BJ (cell line): ENCODE data around the gene BOD1L1. TPM values are rescaled to one million over a fixed set of nuclear protein-coding genes. Genes with fewer than 3 reads are reported as not detected.
"Not testable (repeated sequence)": the region's sequence is repeated elsewhere in the genome, so short reads cannot be mapped to it uniquely, and the experiment has no call there.

Experiments used
- CTCF ChIA-PET: fragments of 350-600 bp; formaldehyde crosslinking; extraction: SDS; loops from one replicate; lab custom pipeline; 2021; ENCODE audit warnings: antibody characterized with exemption, inconsistent platforms; lab: Yijun Ruan, JAX
- POLR2A ChIA-PET: fragments of 300-600 bp; sonication (Branson Sonifier 250); formaldehyde crosslinking; extraction: SDS; loops from one replicate; lab custom pipeline; 2021; ENCODE audit warnings: antibody characterized with exemption; lab: Charles Lee
- DNase-seq: peaks from one replicate; pipeline ENCODE4 v3.0.0-alpha.2; 2011; ENCODE audit warnings: low read depth
- H3K27me3 ChIP-seq: 2 replicates; pipeline ENCODE4 v1.6.0; 2011; ENCODE audit warnings: low read length; ENCODE audit not compliant: control insufficient read depth, insufficient read depth
- H3K36me3 ChIP-seq: 2 replicates; pipeline ENCODE4 v1.5.1; 2011; ENCODE audit warnings: low read length; ENCODE audit not compliant: control insufficient read depth, insufficient read depth
- H3K4me3 ChIP-seq: 2 replicates; pipeline ENCODE4 v1.5.1; 2011; ENCODE audit warnings: low read depth, mild to moderate bottlenecking, control low read depth, low read length
- CTCF ChIP-seq: IDR thresholded peaks from 2 replicates; pipeline ENCODE4 v1.5.1; 2011; ENCODE audit warnings: low read depth, mild to moderate bottlenecking, control low read depth, inconsistent platforms, low read length, moderate library complexity; ENCODE audit not compliant: insufficient read depth
- polyA plus RNA-seq: library from polyadenylated mRNA; depleted of rRNA; stranded (reverse); fragments of >200 nt; gene quantifications from 2 replicates; pipeline ENCODE4 v1.2.3, GENCODE V29; 2011

Gene BOD1L1
- polyA plus RNA-seq, 1 experiment = 8.9 TPM

- no peak for DNase-seq
- Histone ChIP-seq H3K36me3 (no peaks in the 10 kb centered on the region), H3K27me3 (no peaks in the 10 kb centered on the region), H3K4me3 (no peak overlapping the region)
- no peak for TF ChIP-seq CTCF
- POLR2A ChIA-PET = no interaction called here
- CTCF ChIA-PET = no interaction called here
Observed at GRCh38 chr4:13562876-13563275, 64.6 kb downstream of the BOD1L1 start.

- Histone ChIP-seq H3K4me3 (no peak overlapping the region), H3K27me3 (no peaks in the 10 kb centered on the region), H3K36me3 (no peaks in the 10 kb centered on the region)
- ChIA-PET CTCF (interaction anchor here (1.6 to 1.7 kb wide), 2 partner anchors 10 to 709 kb away, joined by 5 read pairs; no protein-coding TSS in a partner anchor), POLR2A (no interaction called here)
- no peak for TF ChIP-seq CTCF
- no peak for DNase-seq
Observed at GRCh38 chr4:13561673-13562072, 65.9 kb downstream of the BOD1L1 start.

- CTCF ChIA-PET, H3K27me3 ChIP-seq, H3K4me3 ChIP-seq, H3K36me3 ChIP-seq, DNase-seq, POLR2A ChIA-PET: not testable (repeated sequence)
Observed at GRCh38 chr4:13560111-13560510, 67.4 kb downstream of the BOD1L1 start.

DNA sequence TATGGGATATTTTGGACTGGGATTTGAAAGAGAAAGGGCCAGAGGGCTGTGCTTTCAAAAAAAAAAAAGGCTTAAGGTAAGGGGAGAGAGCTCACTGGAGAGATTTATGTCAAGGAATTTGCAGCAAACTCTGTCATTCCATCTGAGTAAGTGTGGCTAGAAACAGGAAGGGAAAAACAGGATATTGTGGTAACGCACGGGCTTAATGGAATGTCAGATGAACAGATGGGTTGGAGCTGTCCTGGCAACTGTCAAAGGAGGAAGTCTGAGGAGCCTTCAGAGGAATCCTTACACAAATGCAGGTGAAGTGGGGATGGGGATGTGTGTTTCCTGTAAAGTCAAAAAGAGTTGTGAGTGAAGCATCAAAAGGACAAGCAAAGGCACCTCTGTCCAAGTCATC is 68.1 kb downstream of the BOD1L1 start:
- DNase-seq = peak; percentile 56
- H3K4me3 ChIP-seq = no peak overlapping the region
- TF ChIP-seq CTCF = no peak
- CTCF ChIA-PET = interaction anchor here (1.6 kb wide), 1 partner anchor 11 kb away, joined by 4 read pairs; no protein-coding TSS in a partner anchor
- POLR2A ChIA-PET = no interaction called here
- H3K27me3 ChIP-seq = no peaks in the 10 kb centered on the region
- H3K36me3 ChIP-seq = no peaks in the 10 kb centered on the region

GRCh38 chr4:13558881-13559280 is 68.6 kb downstream of the BOD1L1 start:
- ChIA-PET CTCF (interaction anchor here (1.6 kb wide), 1 partner anchor 11 kb away, joined by 4 read pairs; no protein-coding TSS in a partner anchor), POLR2A (no interaction called here)
- no peaks in the 10 kb centered on the region for H3K36me3 ChIP-seq
- H3K4me3 ChIP-seq = no peak overlapping the region
- no peaks in the 10 kb centered on the region for H3K27me3 ChIP-seq
- no peak for TF ChIP-seq CTCF
- DNase-seq = no peak

- Histone ChIP-seq H3K36me3 (no peaks in the 10 kb centered on the region), H3K27me3 (no peaks in the 10 kb centered on the region), H3K4me3 (no peak overlapping the region)
- DNase-seq = no peak
- CTCF ChIA-PET = no interaction called here
- no peak for TF ChIP-seq CTCF
- POLR2A ChIA-PET = no interaction called here
Observed at GRCh38 chr4:13555325-13555724, 72.2 kb downstream of the BOD1L1 start.
